Hepatocyte (in vitro differentiated cells): ENCODE measurements around the gene SLC22A23.

Experiments used
- CTCF ChIP-seq: fragments of 200-600 bp; sonication (generic); IDR thresholded peaks from 2 replicates; pipeline ENCODE4 v1.5.1; 2016; ENCODE audit warnings: antibody characterized with exemption, mild to moderate bottlenecking; ENCODE audit not compliant: poor library complexity
- EZH2 ChIP-seq: fragments of 200-600 bp; sonication (generic); IDR thresholded peaks from 2 replicates; pipeline ENCODE4 v1.6.1; 2016; ENCODE audit warnings: antibody characterized with exemption, mild to moderate bottlenecking, borderline replicate concordance

GRCh38 chr6:3317741-3318211 is 139.1 kb downstream of the SLC22A23 start:
- no peak for TF ChIP-seq CTCF
- no peak for TF ChIP-seq EZH2
